OCI-M2 (cell line): ENCODE measurements around the gene ZNF382.
"Not testable (repeated sequence)": the region's sequence is repeated elsewhere in the genome, so short reads cannot be mapped to it uniquely, and the experiment has no call there.

Source experiments
- DNase-seq: peaks from one replicate; lab custom pipeline; 2025; ENCODE audit not compliant: unreplicated experiment; lab: John Stamatoyannopoulos, UW

The ZNF382 gene

GRCh38 chr19:36605101-36605876, at the start of gene ZNF382:
Gene ZNF382 (plus strand): TSS chr19:36605313. CDS start chr19:36609915, 4,602 bp downstream.
- DNase-seq: peak; percentile 91

- DNase-seq: no peak
Observed at GRCh38 chr19:36564391-36564790, 40.7 kb upstream of the ZNF382 start.

- no peak for DNase-seq
Observed at GRCh38 chr19:36572593-36573019, 32.5 kb upstream of the ZNF382 start.

GRCh38 chr19:36573020-36573894, 31.9 kb upstream of the ZNF382 start, which contains the start of gene ZNF529:
Gene ZNF529 (minus strand): TSS chr19:36573292. CDS start chr19:36572346, 946 bp downstream.
- peak; percentile 99 for DNase-seq

GRCh38 chr19:36573895-36574720, 31.0 kb upstream of the ZNF382 start:
- DNase-seq: no peak

GRCh38 chr19:36574741-36575140, 30.4 kb upstream of the ZNF382 start:
- DNase-seq: no peak

- no peak for DNase-seq
Observed at GRCh38 chr19:36577271-36577996, 27.7 kb upstream of the ZNF382 start.

GRCh38 chr19:36579255-36579654, 25.9 kb upstream of the ZNF382 start:
- DNase-seq: no peak

GRCh38 chr19:36602681-36603080, 2.4 kb upstream of the ZNF382 start:
- not testable (repeated sequence) for DNase-seq

- peak; percentile 97 for DNase-seq
Observed at GRCh38 chr19:36604656-36605100, 435 bp upstream of the ZNF382 start.

GRCh38 chr19:36605877-36606478, 865 bp downstream of the ZNF382 start:
- peak; percentile 89 for DNase-seq

GRCh38 chr19:36627057-36627456, 21.9 kb downstream of the ZNF382 start:
- DNase-seq: no peak

- no peak for DNase-seq
Observed at GRCh38 chr19:36635342-36635741, 30.2 kb downstream of the ZNF382 start.

- no peak for DNase-seq
Observed at GRCh38 chr19:36638862-36639510, 33.9 kb downstream of the ZNF382 start.

GRCh38 chr19:36646746-36647145, 41.6 kb downstream of the ZNF382 start:
- DNase-seq: no peak

GRCh38 chr19:36652958-36653357, 47.8 kb downstream of the ZNF382 start:
- no peak for DNase-seq

GRCh38 chr19:36665832-36666231, 60.7 kb downstream of the ZNF382 start:
- no peak for DNase-seq

GRCh38 chr19:36668646-36669045, 63.5 kb downstream of the ZNF382 start:
- no peak for DNase-seq

- DNase-seq: no peak
Observed at GRCh38 chr19:36672368-36672767, 67.3 kb downstream of the ZNF382 start.
